Fibroblast of lung (primary cell): Measurements from ENCODE around the gene TLR1. TPM values are rescaled to one million over a fixed set of nuclear protein-coding genes. Genes with fewer than 3 reads are reported as not detected.

Experiments used
- DNase-seq, 2 donors: peaks; one replicate each; pipeline versions ENCODE4 v3.0.0 to v3.0.0-alpha.2; 2010; ENCODE audit warnings: low read depth in 2 of 2
- H2AFZ ChIP-seq: 2 replicates; pipeline ENCODE4 v1.5.1; 2012; ENCODE audit warnings: low read length, control low read depth, inconsistent platforms
- H3K27ac ChIP-seq: 2 replicates; pipeline ENCODE4 v1.5.1; 2011; ENCODE audit warnings: low read length, control low read depth; ENCODE audit not compliant: insufficient read depth
- H3K27me3 ChIP-seq: 2 replicates; pipeline ENCODE4 v1.5.1; 2011; ENCODE audit warnings: mild to moderate bottlenecking, low read length; ENCODE audit not compliant: control insufficient read depth, insufficient read depth
- H3K36me3 ChIP-seq: 2 replicates; pipeline ENCODE4 v1.5.1; 2011; ENCODE audit warnings: low read length; ENCODE audit not compliant: control insufficient read depth, insufficient read depth
- H3K4me1 ChIP-seq: 2 replicates; pipeline ENCODE4 v1.5.1; 2011; ENCODE audit warnings: low read length; ENCODE audit not compliant: control insufficient read depth, insufficient read depth; ENCODE audit errors: extremely low read depth
- H3K4me2 ChIP-seq: 2 replicates; pipeline ENCODE4 v1.5.1; 2011; ENCODE audit warnings: low read length, control low read depth; ENCODE audit not compliant: insufficient read depth; ENCODE audit errors: extremely low read depth
- H3K4me3 ChIP-seq, 4 experiments: fragments of 200-600 bp in 1 of 4; sonication (generic) in 1 of 4; replicated peaks in 1 of 4; 2 replicates each; pipeline ENCODE4 v1.5.1; 2011 to 2016; ENCODE audit warnings: low read length in 4 of 4, low read depth in 3 of 4, mild to moderate bottlenecking in 3 of 4, control low read depth in 2 of 4, inconsistent platforms in 1 of 4, mixed read lengths in 1 of 4; ENCODE audit not compliant: insufficient read depth in 1 of 4; ENCODE audit errors: control extremely low read depth in 1 of 4
- H3K79me2 ChIP-seq: 2 replicates; pipeline ENCODE4 v1.5.1; 2012; ENCODE audit warnings: mild to moderate bottlenecking, low read length, inconsistent platforms; ENCODE audit not compliant: control insufficient read depth, insufficient read depth
- H3K9ac ChIP-seq: 2 replicates; pipeline ENCODE4 v1.5.1; 2011; ENCODE audit warnings: mild to moderate bottlenecking, low read length, control low read depth; ENCODE audit not compliant: insufficient read depth
- H3K9me3 ChIP-seq: 2 replicates; pipeline ENCODE4 v1.5.1; 2012; ENCODE audit warnings: low read depth, low read length; ENCODE audit not compliant: control insufficient read depth, insufficient read depth
- H4K20me1 ChIP-seq: 2 replicates; pipeline ENCODE4 v1.5.1; 2011; ENCODE audit warnings: low read length; ENCODE audit not compliant: control insufficient read depth, insufficient read depth; ENCODE audit errors: extremely low read depth
- CTCF ChIP-seq, 2 donors: IDR thresholded peaks in 1 of 2; conservative IDR thresholded peaks in 1 of 2; 1 replicate in 1 of 2; 2 replicates in 1 of 2; pipeline ENCODE4 v1.5.1; 2011 to 2012; ENCODE audit warnings: low read length in 2 of 2, control low read depth in 1 of 2, inconsistent platforms in 1 of 2, low read depth in 1 of 2, mild to moderate bottlenecking in 1 of 2
- EZH2 ChIP-seq: IDR thresholded peaks from 2 replicates; pipeline ENCODE4 v1.5.1; 2012; ENCODE audit warnings: low read length, control low read depth, mild to moderate bottlenecking; ENCODE audit errors: missing control alignments
- polyA plus RNA-seq, 2 donors: library from polyadenylated mRNA; depleted of rRNA in 1 of 2; stranded (reverse) in 1 of 2; unstranded in 1 of 2; fragments of >200 nt; gene quantifications; 2 replicates each; pipeline ENCODE4 v1.2.1, GENCODE V29; 2011 to 2012; ENCODE audit warnings: missing spikeins in 1 of 2
- total RNA-seq: library from RNA; depleted of rRNA; stranded (reverse); fragments of >200 nt; gene quantifications from 2 replicates; pipeline ENCODE4 v1.2.1, GENCODE V29; 2014

TLR1 gene
- total and polyA plus RNA-seq, 2 donors (not counting 1 experiment from before 2014, with no cell fraction given) = 0.77 to 1.7 TPM

- Histone ChIP-seq H3K4me1 (no peaks in the 10 kb centered on the region), H3K36me3 (no peaks in the 10 kb centered on the region), H3K79me2 (no peaks in the 10 kb centered on the region), H3K4me2 (no peak overlapping the region), H3K27me3 (no peaks in the 10 kb centered on the region), H2AFZ (no peak overlapping the region), H3K9me3 (no peaks in the 10 kb centered on the region), H3K4me3 (no peak overlapping the region), H3K27ac (no peak overlapping the region), H4K20me1 (no peaks in the 10 kb centered on the region), H3K9ac (no peak overlapping the region)
- DNase-seq = no peak
- TF ChIP-seq CTCF (conservative IDR thresholded peaks at IDR 0.05 in 1 of 2, IDR thresholded peaks at IDR 0.05 in 1 of 2; ENCODE audit: low read depth in 1 of 2, low read length in 2 of 2) (no peak), EZH2 (no peak)
Measured at GRCh38 chr4:38800366-38800765, 4.2 kb downstream of the TLR1 start.

GRCh38 chr4:38795087-38795486 lies 9.5 kb downstream of the TLR1 start:
- H3K36me3 ChIP-seq = no peaks in the 10 kb centered on the region
- no peak overlapping the region for H2AFZ ChIP-seq
- no peak for TF ChIP-seq CTCF (conservative IDR thresholded peaks at IDR 0.05 in 1 of 2, IDR thresholded peaks at IDR 0.05 in 1 of 2; ENCODE audit: low read depth in 1 of 2, low read length in 2 of 2)
- TF ChIP-seq EZH2 = no peak
- no peak for DNase-seq
- H3K27me3 ChIP-seq = no peaks in the 10 kb centered on the region
- no peak overlapping the region for H3K4me2 ChIP-seq
- no peaks in the 10 kb centered on the region for H4K20me1 ChIP-seq
- H3K9me3 ChIP-seq = no peaks in the 10 kb centered on the region
- H3K4me3 ChIP-seq = no peak overlapping the region
- no peak overlapping the region for H3K9ac ChIP-seq
- H3K79me2 ChIP-seq = no peaks in the 10 kb centered on the region
- H3K4me1 ChIP-seq = no peaks in the 10 kb centered on the region
- H3K27ac ChIP-seq = no peak overlapping the region

DNA sequence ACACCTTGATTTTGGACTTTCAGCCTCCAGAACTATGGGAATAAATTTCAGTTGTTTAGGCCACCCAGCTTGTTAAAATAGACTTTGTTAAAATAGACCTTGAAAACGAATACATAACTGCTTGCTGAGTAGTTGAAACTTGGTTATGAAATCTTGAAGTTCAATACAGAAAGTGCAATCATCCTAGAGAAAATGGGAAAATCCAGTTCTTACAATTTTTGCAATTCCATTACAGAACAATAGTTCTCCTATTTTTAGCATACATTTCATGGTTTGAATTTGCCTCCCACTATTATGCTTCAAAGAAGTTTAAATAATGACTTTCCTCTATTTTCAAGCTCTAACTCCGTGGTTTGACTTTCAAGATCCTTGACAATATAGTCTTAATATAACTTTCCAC lies 10.5 kb downstream of the TLR1 start:
- Histone ChIP-seq H4K20me1 (no peaks in the 10 kb centered on the region), H3K36me3 (no peaks in the 10 kb centered on the region), H3K4me3 (no peak overlapping the region), H3K9ac (no peak overlapping the region), H3K27me3 (no peaks in the 10 kb centered on the region), H3K27ac (no peak overlapping the region), H2AFZ (no peak overlapping the region), H3K9me3 (no peaks in the 10 kb centered on the region), H3K79me2 (no peaks in the 10 kb centered on the region), H3K4me1 (no peaks in the 10 kb centered on the region), H3K4me2 (no peak overlapping the region)
- TF ChIP-seq EZH2 (no peak), CTCF (conservative IDR thresholded peaks at IDR 0.05 in 1 of 2, IDR thresholded peaks at IDR 0.05 in 1 of 2; ENCODE audit: low read depth in 1 of 2, low read length in 2 of 2) (no peak)
- DNase-seq = no peak
